HFF-Myc (cell line): ENCODE results near the gene TROAP.
"Not testable (repeated sequence)": the region's sequence is repeated elsewhere in the genome, so short reads cannot be mapped to it uniquely, and the experiment has no call there.

Experiments
- DNase-seq: peaks from one replicate; pipeline ENCODE4 v3.0.0-alpha.2; 2011; ENCODE audit warnings: low read depth; ENCODE audit errors: extremely low read depth
- H3K4me3 ChIP-seq: replicated peaks from 2 replicates; pipeline ENCODE4 v1.5.1; 2011; ENCODE audit warnings: low read depth, mild to moderate bottlenecking, control low read depth, low read length
- CTCF ChIP-seq: IDR thresholded peaks from 2 replicates; pipeline ENCODE4 v1.5.1; 2012; ENCODE audit warnings: mild to moderate bottlenecking, low read depth, low read length, control low read depth; ENCODE audit errors: missing control alignments

Gene TROAP

DNA sequence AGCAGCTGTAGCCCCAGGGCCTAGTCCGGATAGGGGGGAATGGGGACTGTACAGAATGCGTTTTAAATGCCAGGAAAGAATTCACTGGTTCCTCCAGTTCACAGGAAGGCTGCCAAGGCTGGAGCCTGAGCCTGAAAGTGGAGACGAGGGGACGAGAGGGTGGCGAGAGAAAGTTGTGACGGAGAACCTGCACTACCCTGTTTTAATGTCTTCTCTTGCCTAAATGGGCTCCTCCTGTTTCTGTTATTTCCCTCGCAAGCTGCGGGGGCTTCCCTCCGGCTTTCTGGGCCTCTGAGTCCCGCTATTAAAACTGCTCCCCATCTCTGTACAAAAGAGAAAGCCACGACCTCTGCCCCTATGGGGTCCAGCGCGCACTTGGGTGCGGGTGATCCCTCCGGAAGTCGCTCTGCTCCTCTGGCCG lies 9.4 kb downstream of the TROAP start:
- H3K4me3 ChIP-seq = no peak overlapping the region
- no peak for TF ChIP-seq CTCF
- DNase-seq = no peak

GRCh38 chr12:49332891-49333371 lies 9.9 kb downstream of the TROAP start:
- no peak for DNase-seq
- H3K4me3 ChIP-seq = no peak overlapping the region
- TF ChIP-seq CTCF = no peak

- not testable (repeated sequence) for DNase-seq, H3K4me3 ChIP-seq
These were observed 10.7 kb downstream of the TROAP start for GRCh38 chr12:49333778-49334177.

GRCh38 chr12:49334226-49334625 lies 11.2 kb downstream of the TROAP start:
- no peak overlapping the region for H3K4me3 ChIP-seq
- TF ChIP-seq CTCF = no peak
- no peak for DNase-seq

DNA sequence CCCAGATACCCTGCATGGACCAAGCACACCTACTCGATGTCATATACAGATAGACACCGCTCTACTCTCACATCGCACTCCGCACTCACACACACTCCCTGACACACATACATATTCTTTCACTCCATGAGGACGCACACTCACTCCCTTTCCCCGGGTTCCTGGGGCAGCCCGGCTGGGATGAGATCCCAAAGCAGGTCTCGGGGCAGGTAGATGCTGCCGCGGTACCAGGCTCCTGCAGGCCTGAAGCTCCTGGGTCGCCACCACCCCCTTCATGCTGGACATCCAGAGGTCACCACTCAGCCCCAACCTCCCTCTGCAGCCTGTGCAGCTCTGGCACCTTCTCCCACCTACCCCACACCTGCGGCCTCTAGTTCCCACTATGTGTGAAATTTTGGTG lies 11.6 kb downstream of the TROAP start:
- no peak overlapping the region for H3K4me3 ChIP-seq
- no peak for DNase-seq
- no peak for TF ChIP-seq CTCF

GRCh38 chr12:49335118-49335954 lies 12.3 kb downstream of the TROAP start:
- no peak for TF ChIP-seq CTCF
- no peak for DNase-seq
- no peak overlapping the region for H3K4me3 ChIP-seq

GRCh38 chr12:49335955-49336644 lies 13.0 kb downstream of the TROAP start:
- H3K4me3 ChIP-seq = no peak overlapping the region
- no peak for DNase-seq
- TF ChIP-seq CTCF = no peak
